Measurements from ENCODE around the gene OLIG1. TPM values are rescaled to one million over a fixed set of nuclear protein-coding genes. Genes with fewer than 3 reads are reported as not detected.
A peak's percentile ranks its signal among the peaks of the same experiment; 100 is the strongest.

OLIG1 gene
- total RNA-seq, 2 experiments from 2014 or later, result 0.61 TPM; not detected in 1

GRCh38 chr21:33109574-33110339 lies 39.8 kb downstream of the OLIG1 start:
- H3K4me1 Mint-ChIP-seq (ENCODE audit: low read depth), result peaks cover 3% of the 10 kb centered on the region
- ChIA-PET POLR2A (no interaction called here), CTCF (interaction anchor here (0.9 to 1.3 kb wide), 2 partner anchors 15 to 18 kb away, joined by 3 to 5 read pairs; no protein-coding TSS in a partner anchor)
- H3K36me3 Mint-ChIP-seq (ENCODE audit: low read depth), result no peaks in the 10 kb centered on the region
- no peaks in the 10 kb centered on the region for H3K9me3 Mint-ChIP-seq
- H3K4me3 Mint-ChIP-seq, result no peak overlapping the region
- intact Hi-C loops (cut with micrococcal nuclease), result loop anchor here (10.0 kb wide), 1 partner anchor 55 kb away; no protein-coding TSS in a partner anchor
- TF ChIP-seq CTCF (IDR thresholded peaks at IDR 0.05), result no peak
- no peak overlapping the region for H3K27ac Mint-ChIP-seq
- DNase-seq (peak; percentile 29), ATAC-seq (peak; percentile 53)
- H3K27me3 Mint-ChIP-seq, result peaks cover 28% of the 10 kb centered on the region

GRCh38 chr21:33110340-33110715 lies 40.4 kb downstream of the OLIG1 start:
- H3K27me3 Mint-ChIP-seq, result peaks cover 28% of the 10 kb centered on the region

DNA sequence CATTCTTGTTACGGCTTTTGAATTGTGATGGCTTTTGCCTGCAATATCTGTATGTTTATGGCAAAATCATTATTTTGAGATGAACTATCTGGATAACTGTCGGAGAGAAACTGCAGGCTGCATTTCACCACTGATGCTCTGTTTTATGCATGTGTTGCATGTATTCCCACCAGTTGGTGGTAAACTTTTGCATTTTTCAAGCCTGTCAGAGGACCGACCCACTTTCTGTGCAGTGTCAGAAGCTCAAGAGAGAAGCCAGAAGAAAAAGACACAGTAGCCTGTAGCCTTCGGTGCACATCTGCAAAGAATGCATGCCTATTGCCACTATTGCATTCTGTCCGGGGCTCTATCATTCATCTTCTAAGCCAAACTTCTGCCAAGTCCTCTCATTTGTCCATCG lies 41.6 kb downstream of the OLIG1 start:
- DNase-seq (no peak), ATAC-seq (no peak)
- Mint-ChIP-seq H3K27ac (no peak overlapping the region), H3K9me3 (no peaks in the 10 kb centered on the region), H3K4me3 (no peak overlapping the region), H3K36me3 (ENCODE audit: low read depth) (no peaks in the 10 kb centered on the region), H3K27me3 (peaks cover 28% of the 10 kb centered on the region), H3K4me1 (ENCODE audit: low read depth) (peaks cover 16% of the 10 kb centered on the region)
- ChIA-PET POLR2A (no interaction called here), CTCF (no interaction called here)
- intact Hi-C loops (cut with micrococcal nuclease), result no loop called here
- no peak for TF ChIP-seq CTCF (IDR thresholded peaks at IDR 0.05)

More at GRCh38 chr21:33110340-33110715, 40.4 kb downstream of the OLIG1 start:
- no peak for DNase-seq
- peaks cover 4% of the 10 kb centered on the region for H3K4me1 Mint-ChIP-seq (ENCODE audit: low read depth)
- TF ChIP-seq CTCF (IDR thresholded peaks at IDR 0.05), result no peak
- ATAC-seq, result no peak
- H3K4me3 Mint-ChIP-seq, result no peak overlapping the region
- H3K36me3 Mint-ChIP-seq (ENCODE audit: low read depth), result no peaks in the 10 kb centered on the region
- CTCF ChIA-PET, result interaction anchor here (0.9 kb wide), 1 partner anchor 17 kb away, joined by 3 read pairs; no protein-coding TSS in a partner anchor
- H3K9me3 Mint-ChIP-seq, result no peaks in the 10 kb centered on the region
- POLR2A ChIA-PET, result no interaction called here
- H3K27ac Mint-ChIP-seq, result no peak overlapping the region
- intact Hi-C loops (cut with micrococcal nuclease), result no loop called here

DNA sequence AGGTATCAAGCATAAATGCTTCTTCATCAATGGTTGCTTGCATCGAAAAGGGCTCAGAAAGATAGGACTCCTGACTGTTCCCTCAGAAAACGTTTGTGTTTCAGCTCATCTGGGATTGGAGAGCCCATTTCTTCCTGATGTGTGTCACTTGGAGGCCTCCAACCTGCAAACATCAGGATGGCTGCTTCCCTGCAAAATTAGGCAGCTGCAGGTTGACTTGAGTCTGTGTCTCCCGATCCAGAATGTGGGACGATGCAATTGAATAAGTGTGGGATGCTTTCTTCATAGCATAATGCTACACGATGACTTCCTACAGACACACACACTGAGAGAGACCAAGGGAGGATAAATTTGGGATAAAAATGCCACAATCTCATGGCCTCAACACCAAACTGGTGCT lies 42.2 kb downstream of the OLIG1 start:
- H3K36me3 Mint-ChIP-seq (ENCODE audit: low read depth), result no peaks in the 10 kb centered on the region
- intact Hi-C loops (cut with micrococcal nuclease), result no loop called here
- ATAC-seq (no peak), DNase-seq (no peak)
- POLR2A ChIA-PET, result no interaction called here
- no peak overlapping the region for H3K27ac Mint-ChIP-seq
- peaks cover 20% of the 10 kb centered on the region for H3K4me1 Mint-ChIP-seq (ENCODE audit: low read depth)
- no peak overlapping the region for H3K4me3 Mint-ChIP-seq
- H3K9me3 Mint-ChIP-seq, result no peaks in the 10 kb centered on the region
- peaks cover 28% of the 10 kb centered on the region for H3K27me3 Mint-ChIP-seq
- no peak for TF ChIP-seq CTCF (IDR thresholded peaks at IDR 0.05)
- CTCF ChIA-PET, result no interaction called here

DNA sequence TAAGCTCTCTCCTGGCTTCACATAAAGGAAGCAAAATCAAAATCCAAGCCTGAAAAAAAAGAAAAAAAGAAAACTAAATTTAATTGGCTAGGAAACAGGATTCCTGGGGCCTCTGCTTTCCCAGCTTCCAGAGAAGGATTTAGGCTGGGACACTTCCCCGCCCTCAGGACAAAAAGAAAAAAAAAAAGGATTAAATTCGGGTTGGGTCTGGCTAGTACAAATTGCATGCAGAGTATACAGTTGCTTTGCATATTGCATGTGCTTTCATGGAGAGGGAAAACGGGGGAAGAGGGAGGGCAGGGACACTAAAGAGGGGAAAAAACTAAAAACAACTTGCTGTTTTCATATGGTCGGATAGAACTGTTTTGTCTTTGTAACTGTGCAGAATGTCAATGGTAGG lies 42.7 kb downstream of the OLIG1 start:
- DNase-seq (no peak), ATAC-seq (no peak)
- TF ChIP-seq CTCF (IDR thresholded peaks at IDR 0.05), result no peak
- ChIA-PET CTCF (interaction anchor here (0.6 kb wide), 1 partner anchor 136 kb away, joined by 3 read pairs; no protein-coding TSS in a partner anchor), POLR2A (interaction anchor here (0.9 kb wide), 1 partner anchor 12 kb away, joined by 3 read pairs; no protein-coding TSS in a partner anchor)
- no peaks in the 10 kb centered on the region for H3K36me3 Mint-ChIP-seq (ENCODE audit: low read depth)
- H3K4me3 Mint-ChIP-seq, result no peak overlapping the region
- no peak overlapping the region for H3K27ac Mint-ChIP-seq
- H3K9me3 Mint-ChIP-seq, result no peaks in the 10 kb centered on the region
- intact Hi-C loops (cut with micrococcal nuclease), result no loop called here
- H3K4me1 Mint-ChIP-seq (ENCODE audit: low read depth), result peaks cover 21% of the 10 kb centered on the region
- peaks cover 28% of the 10 kb centered on the region for H3K27me3 Mint-ChIP-seq
